ENCODE measurements around the gene FIGNL1. TPM values are rescaled to one million over a fixed set of nuclear protein-coding genes. Genes with fewer than 3 reads are reported as not detected.

FIGNL1 gene
- total RNA-seq, 1 experiment from 2014 or later, result 28.0 TPM

DNA sequence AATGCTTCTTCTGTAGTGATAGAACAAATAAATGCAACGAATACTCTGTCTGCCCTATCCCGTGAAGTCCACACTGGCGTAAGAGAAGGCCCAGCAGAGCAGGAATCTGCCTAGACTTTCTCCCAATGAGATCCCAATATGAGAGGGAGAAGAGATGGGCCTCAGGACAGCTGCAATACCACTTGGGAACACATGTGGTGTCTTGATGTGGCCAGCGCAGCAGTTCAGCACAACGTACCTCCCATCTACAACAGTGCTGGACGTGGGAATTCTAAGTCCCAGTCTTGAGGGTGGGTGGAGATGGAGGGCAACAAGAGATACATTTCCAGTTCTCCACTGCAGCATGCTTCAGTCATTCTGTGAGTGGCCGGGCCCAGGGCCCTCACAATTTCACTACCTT is 45.8 kb downstream of the FIGNL1 start:
- intact Hi-C loops (cut with micrococcal nuclease; ENCODE audit: unreplicated experiment), result no loop called here
- ChIA-PET POLR2A (no interaction called here), CTCF (no interaction called here)
- ATAC-seq, result peak; percentile 67
- no peak overlapping the region for H3K27ac ChIP-seq (ENCODE audit: low read length)
- H3K4me1 ChIP-seq (ENCODE audit: control insufficient read depth, insufficient read depth, low read length), result no peaks in the 10 kb centered on the region
- H3K4me3 ChIP-seq (ENCODE audit: low read depth in 2 of 2, low read length in 2 of 2), result no peak overlapping the region
- in situ Hi-C loops (cut with HindIII; ENCODE audit: low pct_unique_long_range_greater_than_20kb, low sequenced_read_pairs), result no loop called here
- TF ChIP-seq POLR2AphosphoS5 (IDR thresholded peaks at IDR 0.05; ENCODE audit: low read depth, low read length), result no peak
- TF ChIP-seq TCF7L2 (IDR thresholded peaks at IDR 0.05; ENCODE audit: low read depth, low read length), result no peak
- TF ChIP-seq, protein P1, sequence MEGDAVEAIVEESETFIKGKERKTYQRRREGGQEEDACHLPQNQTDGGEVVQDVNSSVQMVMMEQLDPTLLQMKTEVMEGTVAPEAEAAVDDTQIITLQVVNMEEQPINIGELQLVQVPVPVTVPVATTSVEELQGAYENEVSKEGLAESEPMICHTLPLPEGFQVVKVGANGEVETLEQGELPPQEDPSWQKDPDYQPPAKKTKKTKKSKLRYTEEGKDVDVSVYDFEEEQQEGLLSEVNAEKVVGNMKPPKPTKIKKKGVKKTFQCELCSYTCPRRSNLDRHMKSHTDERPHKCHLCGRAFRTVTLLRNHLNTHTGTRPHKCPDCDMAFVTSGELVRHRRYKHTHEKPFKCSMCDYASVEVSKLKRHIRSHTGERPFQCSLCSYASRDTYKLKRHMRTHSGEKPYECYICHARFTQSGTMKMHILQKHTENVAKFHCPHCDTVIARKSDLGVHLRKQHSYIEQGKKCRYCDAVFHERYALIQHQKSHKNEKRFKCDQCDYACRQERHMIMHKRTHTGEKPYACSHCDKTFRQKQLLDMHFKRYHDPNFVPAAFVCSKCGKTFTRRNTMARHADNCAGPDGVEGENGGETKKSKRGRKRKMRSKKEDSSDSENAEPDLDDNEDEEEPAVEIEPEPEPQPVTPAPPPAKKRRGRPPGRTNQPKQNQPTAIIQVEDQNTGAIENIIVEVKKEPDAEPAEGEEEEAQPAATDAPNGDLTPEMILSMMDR (IDR thresholded peaks at IDR 0.05), result no peak
- TF ChIP-seq, protein P2, sequence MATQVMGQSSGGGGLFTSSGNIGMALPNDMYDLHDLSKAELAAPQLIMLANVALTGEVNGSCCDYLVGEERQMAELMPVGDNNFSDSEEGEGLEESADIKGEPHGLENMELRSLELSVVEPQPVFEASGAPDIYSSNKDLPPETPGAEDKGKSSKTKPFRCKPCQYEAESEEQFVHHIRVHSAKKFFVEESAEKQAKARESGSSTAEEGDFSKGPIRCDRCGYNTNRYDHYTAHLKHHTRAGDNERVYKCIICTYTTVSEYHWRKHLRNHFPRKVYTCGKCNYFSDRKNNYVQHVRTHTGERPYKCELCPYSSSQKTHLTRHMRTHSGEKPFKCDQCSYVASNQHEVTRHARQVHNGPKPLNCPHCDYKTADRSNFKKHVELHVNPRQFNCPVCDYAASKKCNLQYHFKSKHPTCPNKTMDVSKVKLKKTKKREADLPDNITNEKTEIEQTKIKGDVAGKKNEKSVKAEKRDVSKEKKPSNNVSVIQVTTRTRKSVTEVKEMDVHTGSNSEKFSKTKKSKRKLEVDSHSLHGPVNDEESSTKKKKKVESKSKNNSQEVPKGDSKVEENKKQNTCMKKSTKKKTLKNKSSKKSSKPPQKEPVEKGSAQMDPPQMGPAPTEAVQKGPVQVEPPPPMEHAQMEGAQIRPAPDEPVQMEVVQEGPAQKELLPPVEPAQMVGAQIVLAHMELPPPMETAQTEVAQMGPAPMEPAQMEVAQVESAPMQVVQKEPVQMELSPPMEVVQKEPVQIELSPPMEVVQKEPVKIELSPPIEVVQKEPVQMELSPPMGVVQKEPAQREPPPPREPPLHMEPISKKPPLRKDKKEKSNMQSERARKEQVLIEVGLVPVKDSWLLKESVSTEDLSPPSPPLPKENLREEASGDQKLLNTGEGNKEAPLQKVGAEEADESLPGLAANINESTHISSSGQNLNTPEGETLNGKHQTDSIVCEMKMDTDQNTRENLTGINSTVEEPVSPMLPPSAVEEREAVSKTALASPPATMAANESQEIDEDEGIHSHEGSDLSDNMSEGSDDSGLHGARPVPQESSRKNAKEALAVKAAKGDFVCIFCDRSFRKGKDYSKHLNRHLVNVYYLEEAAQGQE (IDR thresholded peaks at IDR 0.05; ENCODE audit: insufficient read depth in 1 of 2, low read depth in 2 of 2, low read length in 1 of 2), result no peak
- no peak for TF ChIP-seq SIN3A (IDR thresholded peaks at IDR 0.05; ENCODE audit: borderline replicate concordance, insufficient read depth, low read depth, low read length)
- H3K27me3 ChIP-seq (ENCODE audit: control insufficient read depth, insufficient read depth, low read length), result peaks cover 26% of the 10 kb centered on the region
- H3K9me3 ChIP-seq (ENCODE audit: control insufficient read depth, insufficient read depth, low read depth, low read length), result no peaks in the 10 kb centered on the region
- no peaks in the 10 kb centered on the region for H3K36me3 ChIP-seq (ENCODE audit: control insufficient read depth, insufficient read depth, low read length)
- no TSS peak for BruUV-seq (replicated peaks)
- DNase-seq (ENCODE audit: low read depth, low spot score), result no peak

GRCh38 chr7:50400114-50400513 is 50.0 kb downstream of the FIGNL1 start:
- ChIA-PET CTCF (no interaction called here), POLR2A (no interaction called here)
- intact Hi-C loops (cut with micrococcal nuclease; ENCODE audit: unreplicated experiment) (no loop called here), in situ Hi-C loops (cut with HindIII; ENCODE audit: low pct_unique_long_range_greater_than_20kb, low sequenced_read_pairs) (no loop called here)
- H3K4me3 ChIP-seq (ENCODE audit: low read depth in 2 of 2, low read length in 2 of 2), result no peak overlapping the region
- DNase-seq (ENCODE audit: low read depth, low spot score) (no peak), ATAC-seq (no peak)
- no peak overlapping the region for H3K27ac ChIP-seq (ENCODE audit: low read length)
- no peaks in the 10 kb centered on the region for H3K9me3 ChIP-seq (ENCODE audit: control insufficient read depth, insufficient read depth, low read depth, low read length)
- no peaks in the 10 kb centered on the region for H3K36me3 ChIP-seq (ENCODE audit: control insufficient read depth, insufficient read depth, low read length)
- TF ChIP-seq, protein P1 (IDR thresholded peaks at IDR 0.05), result no peak
- no peak for TF ChIP-seq TCF7L2 (IDR thresholded peaks at IDR 0.05; ENCODE audit: low read depth, low read length)
- no peak for TF ChIP-seq POLR2AphosphoS5 (IDR thresholded peaks at IDR 0.05; ENCODE audit: low read depth, low read length)
- BruUV-seq (replicated peaks), result no TSS peak
- H3K4me1 ChIP-seq (ENCODE audit: control insufficient read depth, insufficient read depth, low read length), result no peaks in the 10 kb centered on the region
- peaks cover 38% of the 10 kb centered on the region for H3K27me3 ChIP-seq (ENCODE audit: control insufficient read depth, insufficient read depth, low read length)

Data from Panc1 (cell line).